HepG2 (cell line): ENCODE data around the gene E2F1.

Experiments used
- ATF1 ChIP-seq: IDR thresholded peaks from 2 replicates; pipeline ENCODE4 v1.6.1; 2016; ENCODE audit warnings: mild to moderate bottlenecking, control low read depth
- NFKBIZ ChIP-seq: IDR thresholded peaks from 2 replicates; pipeline ENCODE4 v1.6.1; 2018; ENCODE audit warnings: missing genetic modification reagents, missing compliant biosample characterization
- ZNF773 ChIP-seq: sonication (generic); formaldehyde crosslinking; IDR thresholded peaks from 2 replicates; pipeline ENCODE4 v1.4.0; 2020; ENCODE audit warnings: missing genetic modification reagents, borderline replicate concordance
- TF ChIP-seq, protein P1 (sequence below), 2 experiments: sonication (generic) in 1 of 2; formaldehyde crosslinking in 1 of 2; IDR thresholded peaks; 2 replicates each; pipeline versions ENCODE4 v1.5.1 to v1.6.1; 2011 to 2020; ENCODE audit warnings: borderline replicate concordance in 1 of 2, low read depth in 1 of 2, low read length in 1 of 2, mild to moderate bottlenecking in 1 of 2, missing genetic modification reagents in 1 of 2, moderate library complexity in 1 of 2
- TF ChIP-seq, protein P2 (sequence below): sonication (generic); formaldehyde crosslinking; IDR thresholded peaks from 2 replicates; pipeline ENCODE4 v1.5.0; 2020; ENCODE audit warnings: mild to moderate bottlenecking, missing genetic modification reagents, moderate library complexity
- TF ChIP-seq, protein P3 (sequence below): sonication (generic); formaldehyde crosslinking; IDR thresholded peaks from 2 replicates; pipeline ENCODE4 v1.4.0; 2020; ENCODE audit warnings: missing genetic modification reagents

DNA sequence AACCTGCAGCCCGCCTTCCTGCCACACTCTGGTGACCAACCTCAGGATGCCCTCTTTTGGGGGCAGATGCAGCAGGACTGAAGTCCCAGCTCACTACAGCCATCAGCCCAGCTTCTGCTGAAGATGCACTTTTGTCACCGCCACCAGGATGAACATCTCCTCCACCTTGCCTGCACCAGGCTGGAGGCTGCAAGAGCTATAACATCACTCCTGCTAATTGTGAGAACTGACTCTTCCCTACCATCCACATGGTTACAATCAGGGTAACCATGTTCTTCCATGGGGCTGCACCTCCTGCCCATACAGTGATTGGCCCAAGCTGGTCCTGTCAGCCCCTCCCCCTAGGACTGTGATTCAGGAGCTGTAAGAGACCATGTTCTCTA, 21.4 kb downstream of the E2F1 start:
- TF ChIP-seq, protein P1, sequence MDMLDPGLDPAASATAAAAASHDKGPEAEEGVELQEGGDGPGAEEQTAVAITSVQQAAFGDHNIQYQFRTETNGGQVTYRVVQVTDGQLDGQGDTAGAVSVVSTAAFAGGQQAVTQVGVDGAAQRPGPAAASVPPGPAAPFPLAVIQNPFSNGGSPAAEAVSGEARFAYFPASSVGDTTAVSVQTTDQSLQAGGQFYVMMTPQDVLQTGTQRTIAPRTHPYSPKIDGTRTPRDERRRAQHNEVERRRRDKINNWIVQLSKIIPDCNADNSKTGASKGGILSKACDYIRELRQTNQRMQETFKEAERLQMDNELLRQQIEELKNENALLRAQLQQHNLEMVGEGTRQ (IDR thresholded peaks at IDR 0.05; ENCODE audit: low read depth, low read length): no peak
- TF ChIP-seq, protein P1 (CRISPR knock-in tag; IDR thresholded peaks at IDR 0.05; ENCODE audit: borderline replicate concordance): no peak
- TF ChIP-seq ZNF773 (CRISPR knock-in tag) (no peak), ATF1 (CRISPR knock-in tag) (no peak), NFKBIZ (CRISPR knock-in tag) (no peak)
- TF ChIP-seq, protein P2, sequence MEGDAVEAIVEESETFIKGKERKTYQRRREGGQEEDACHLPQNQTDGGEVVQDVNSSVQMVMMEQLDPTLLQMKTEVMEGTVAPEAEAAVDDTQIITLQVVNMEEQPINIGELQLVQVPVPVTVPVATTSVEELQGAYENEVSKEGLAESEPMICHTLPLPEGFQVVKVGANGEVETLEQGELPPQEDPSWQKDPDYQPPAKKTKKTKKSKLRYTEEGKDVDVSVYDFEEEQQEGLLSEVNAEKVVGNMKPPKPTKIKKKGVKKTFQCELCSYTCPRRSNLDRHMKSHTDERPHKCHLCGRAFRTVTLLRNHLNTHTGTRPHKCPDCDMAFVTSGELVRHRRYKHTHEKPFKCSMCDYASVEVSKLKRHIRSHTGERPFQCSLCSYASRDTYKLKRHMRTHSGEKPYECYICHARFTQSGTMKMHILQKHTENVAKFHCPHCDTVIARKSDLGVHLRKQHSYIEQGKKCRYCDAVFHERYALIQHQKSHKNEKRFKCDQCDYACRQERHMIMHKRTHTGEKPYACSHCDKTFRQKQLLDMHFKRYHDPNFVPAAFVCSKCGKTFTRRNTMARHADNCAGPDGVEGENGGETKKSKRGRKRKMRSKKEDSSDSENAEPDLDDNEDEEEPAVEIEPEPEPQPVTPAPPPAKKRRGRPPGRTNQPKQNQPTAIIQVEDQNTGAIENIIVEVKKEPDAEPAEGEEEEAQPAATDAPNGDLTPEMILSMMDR: no peak
- TF ChIP-seq, protein P3, sequence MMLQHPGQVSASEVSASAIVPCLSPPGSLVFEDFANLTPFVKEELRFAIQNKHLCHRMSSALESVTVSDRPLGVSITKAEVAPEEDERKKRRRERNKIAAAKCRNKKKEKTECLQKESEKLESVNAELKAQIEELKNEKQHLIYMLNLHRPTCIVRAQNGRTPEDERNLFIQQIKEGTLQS: no peak
